Activated naive CD4-positive, alpha-beta T cell treated with anti-CD3 and anti-CD28 coated beads for 36 hours (primary cell): ENCODE data around the gene ADPRH. TPM values are rescaled to one million over a fixed set of nuclear protein-coding genes. Genes with fewer than 3 reads are reported as not detected.
"Not testable (repeated sequence)": the region's sequence is repeated elsewhere in the genome, so short reads cannot be mapped to it uniquely, and the experiment has no call there.

Experiments used
- CTCF ChIA-PET: fragments of 350-600 bp; sonication (Branson Sonifier 250); formaldehyde crosslinking; loops from one replicate; lab custom pipeline; 2021; ENCODE audit warnings: antibody characterized with exemption; lab: Charles Lee
- DNase-seq: peaks from one replicate; pipeline ENCODE4 v3.0.0-alpha.2; 2020
- H3K27ac Mint-ChIP-seq: one replicate; pipeline ENCODE4 v1.8.0; 2021; ENCODE audit warnings: mild to moderate bottlenecking, mixed read lengths
- H3K27me3 Mint-ChIP-seq: one replicate; pipeline ENCODE4 v1.8.0; 2021; ENCODE audit warnings: low read depth, mixed read lengths
- H3K36me3 Mint-ChIP-seq: one replicate; pipeline ENCODE4 v1.8.0; 2021; ENCODE audit warnings: low read depth, mixed read lengths
- H3K4me1 Mint-ChIP-seq: one replicate; pipeline ENCODE4 v1.8.0; 2021; ENCODE audit warnings: low read depth, mixed read lengths
- H3K4me3 Mint-ChIP-seq: one replicate; pipeline ENCODE4 v1.8.0; 2021; ENCODE audit warnings: mild to moderate bottlenecking, moderate library complexity, mixed read lengths
- H3K9me3 Mint-ChIP-seq: one replicate; pipeline ENCODE4 v1.8.0; 2021; ENCODE audit warnings: mixed read lengths
- intact Hi-C: fragments of 100-400 bp; cut with micrococcal nuclease; formaldehyde crosslinking; loops from one replicate; pipeline ENCODE4 v1.15.1; 2023
- total RNA-seq, 2 experiments: library from RNA; stranded (reverse); gene quantifications; one replicate each; pipeline ENCODE4 v1.2.3, GENCODE V29; 2021

Gene ADPRH
- total RNA-seq, 2 experiments from 2014 or later = 2.6 to 3.1 TPM

- H3K4me1 Mint-ChIP-seq = peaks cover 8% of the 10 kb centered on the region
- no peak overlapping the region for H3K4me3 Mint-ChIP-seq
- H3K36me3 Mint-ChIP-seq = no peaks in the 10 kb centered on the region
- no peak overlapping the region for H3K27ac Mint-ChIP-seq
- no peak for DNase-seq
- H3K9me3 Mint-ChIP-seq = peaks cover 1% of the 10 kb centered on the region
- peaks cover 16% of the 10 kb centered on the region for H3K27me3 Mint-ChIP-seq
- CTCF ChIA-PET = interaction anchor here (1.0 to 1.4 kb wide), 3 partner anchors 12 to 60 kb away, joined by 3 read pairs; no protein-coding TSS in a partner anchor
- intact Hi-C loops = no loop called here
These were observed 8.8 kb downstream of the ADPRH start for GRCh38 chr3:119588112-119588511.

GRCh38 chr3:119589102-119589773 lies 9.9 kb downstream of the ADPRH start:
- Mint-ChIP-seq H3K36me3 (no peaks in the 10 kb centered on the region), H3K4me3 (no peak overlapping the region), H3K4me1 (peaks cover 8% of the 10 kb centered on the region), H3K27ac (no peak overlapping the region), H3K9me3 (peaks cover 1% of the 10 kb centered on the region), H3K27me3 (peaks cover 16% of the 10 kb centered on the region)
- CTCF ChIA-PET = interaction anchor here (1.0 kb wide), 1 partner anchor 59 kb away, joined by 3 read pairs; no protein-coding TSS in a partner anchor
- intact Hi-C loops = no loop called here
- DNase-seq = no peak

GRCh38 chr3:119590706-119591105 lies 11.4 kb downstream of the ADPRH start:
- peaks cover 1% of the 10 kb centered on the region for H3K9me3 Mint-ChIP-seq
- no peak overlapping the region for H3K27ac Mint-ChIP-seq
- peaks cover 8% of the 10 kb centered on the region for H3K4me1 Mint-ChIP-seq
- peaks cover 16% of the 10 kb centered on the region for H3K27me3 Mint-ChIP-seq
- no peak for DNase-seq
- H3K36me3 Mint-ChIP-seq = no peaks in the 10 kb centered on the region
- CTCF ChIA-PET = interaction anchor here (0.7 to 1.1 kb wide), 2 partner anchors 10 to 16 kb away, joined by 3 read pairs; no protein-coding TSS in a partner anchor
- no peak overlapping the region for H3K4me3 Mint-ChIP-seq
- intact Hi-C loops = no loop called here

- intact Hi-C loops = no loop called here
- no peak for DNase-seq
- CTCF ChIA-PET = no interaction called here
- H3K9me3 Mint-ChIP-seq = peaks cover 1% of the 10 kb centered on the region
- H3K27me3 Mint-ChIP-seq = peaks cover 16% of the 10 kb centered on the region
- peaks cover 7% of the 10 kb centered on the region for H3K4me1 Mint-ChIP-seq
- no peak overlapping the region for H3K4me3 Mint-ChIP-seq
- H3K27ac Mint-ChIP-seq = no peak overlapping the region
- H3K36me3 Mint-ChIP-seq = no peaks in the 10 kb centered on the region
These were observed 13.6 kb downstream of the ADPRH start for GRCh38 chr3:119592861-119593260.

- Mint-ChIP-seq H3K36me3 (no peaks in the 10 kb centered on the region), H3K9me3 (peaks cover 1% of the 10 kb centered on the region), H3K27ac (no peak overlapping the region), H3K4me3 (no peak overlapping the region), H3K27me3 (peaks cover 12% of the 10 kb centered on the region), H3K4me1 (no peaks in the 10 kb centered on the region)
- intact Hi-C loops = no loop called here
- CTCF ChIA-PET = interaction anchor here (1.0 kb wide), 1 partner anchor 12 kb away, joined by 4 read pairs; no protein-coding TSS in a partner anchor
- no peak for DNase-seq
These were observed 14.8 kb downstream of the ADPRH start for GRCh38 chr3:119594066-119594465.

GRCh38 chr3:119594929-119595328 lies 15.6 kb downstream of the ADPRH start:
- CTCF ChIA-PET, H3K27me3 Mint-ChIP-seq, H3K4me3 Mint-ChIP-seq: not testable (repeated sequence)

GRCh38 chr3:119595639-119596334 lies 16.5 kb downstream of the ADPRH start:
- Mint-ChIP-seq H3K4me1 (no peaks in the 10 kb centered on the region), H3K36me3 (no peaks in the 10 kb centered on the region), H3K9me3 (no peaks in the 10 kb centered on the region), H3K27me3 (peaks cover 4% of the 10 kb centered on the region), H3K27ac (no peak overlapping the region), H3K4me3 (no peak overlapping the region)
- no peak for DNase-seq
- CTCF ChIA-PET = interaction anchor here (0.6 to 0.7 kb wide), 2 partner anchors 298 to 359 kb away, joined by 3 to 4 read pairs; no protein-coding TSS in a partner anchor
- intact Hi-C loops = no loop called here

More at GRCh38 chr3:119594929-119595328, 15.6 kb downstream of the ADPRH start:
- DNase-seq, H3K36me3 Mint-ChIP-seq, H3K9me3 Mint-ChIP-seq, H3K4me1 Mint-ChIP-seq, H3K27ac Mint-ChIP-seq, intact Hi-C loops: not testable (repeated sequence)

- Mint-ChIP-seq H3K36me3 (no peaks in the 10 kb centered on the region), H3K27me3 (peaks cover 2% of the 10 kb centered on the region), H3K4me3 (no peak overlapping the region), H3K4me1 (peaks cover 3% of the 10 kb centered on the region), H3K9me3 (no peaks in the 10 kb centered on the region), H3K27ac (no peak overlapping the region)
- intact Hi-C loops = no loop called here
- no peak for DNase-seq
- CTCF ChIA-PET = no interaction called here
These were observed 17.1 kb downstream of the ADPRH start for GRCh38 chr3:119596398-119596797.

GRCh38 chr3:119597548-119598288 lies 18.4 kb downstream of the ADPRH start, which contains the start of gene PLA1A:
Gene PLA1A, plus strand, starts transcription at chr3:119597885. Its CDS starts 29 bp downstream, at chr3:119597914.
- Mint-ChIP-seq H3K27ac (no peak within 1 kb of the TSS), H3K4me1 (peaks cover 3% of the 10 kb centered on the region), H3K4me3 (no peak within 1 kb of the TSS), H3K36me3 (no peaks in the 10 kb centered on the region), H3K9me3 (no peaks in the 10 kb centered on the region), H3K27me3 (no peaks in the 10 kb centered on the region)
- no peak for DNase-seq
- intact Hi-C loops = no loop called here
- CTCF ChIA-PET = no interaction called here

GRCh38 chr3:119598410-119599098 lies 19.3 kb downstream of the ADPRH start:
- DNase-seq = no peak
- no peaks in the 10 kb centered on the region for H3K36me3 Mint-ChIP-seq
- intact Hi-C loops = no loop called here
- no peak overlapping the region for H3K4me3 Mint-ChIP-seq
- CTCF ChIA-PET = no interaction called here
- H3K4me1 Mint-ChIP-seq = peaks cover 3% of the 10 kb centered on the region
- H3K9me3 Mint-ChIP-seq = no peaks in the 10 kb centered on the region
- no peaks in the 10 kb centered on the region for H3K27me3 Mint-ChIP-seq
- H3K27ac Mint-ChIP-seq = no peak overlapping the region

GRCh38 chr3:119599558-119600174 lies 20.4 kb downstream of the ADPRH start:
- Mint-ChIP-seq H3K4me3 (no peak overlapping the region), H3K4me1 (peaks cover 3% of the 10 kb centered on the region), H3K36me3 (no peaks in the 10 kb centered on the region), H3K27ac (no peak overlapping the region), H3K9me3 (no peaks in the 10 kb centered on the region), H3K27me3 (no peaks in the 10 kb centered on the region)
- no peak for DNase-seq
- CTCF ChIA-PET = interaction anchor here (1.0 to 1.4 kb wide), 2 partner anchors 8 to 27 kb away, joined by 3 to 4 read pairs; no protein-coding TSS in a partner anchor
- intact Hi-C loops = loop anchor here (1.0 to 10.0 kb wide), 5 partner anchors 17 to 495 kb away; partner anchors contain the start of genes COX17 and GSK3B
